ENCODE data around the gene MLF2.

Gene MLF2

GRCh38 chr12:6772726-6773589, 20.0 kb upstream of the MLF2 start:
- no peak for TF ChIP-seq GATA1 (IDR thresholded peaks at IDR 0.05; ENCODE audit: low read depth, low read length)
- no peak for TF ChIP-seq POLR2A (IDR thresholded peaks at IDR 0.05; ENCODE audit: low read length)
- DNase-seq: no peak

- DNase-seq: no peak
- TF ChIP-seq POLR2A (IDR thresholded peaks at IDR 0.05; ENCODE audit: low read length) (no peak), GATA1 (IDR thresholded peaks at IDR 0.05; ENCODE audit: low read depth, low read length) (no peak)
These were observed 19.4 kb upstream of the MLF2 start, which contains the start of gene LAG3 for GRCh38 chr12:6772331-6772695. Gene LAG3, plus strand, starts transcription at chr12:6772520. Its CDS starts 333 bp downstream, at chr12:6772853.

- DNase-seq: no peak
These were observed 18.8 kb upstream of the MLF2 start for GRCh38 chr12:6771509-6772330.

GRCh38 chr12:6771091-6771495, 18.2 kb upstream of the MLF2 start:
- no peak for DNase-seq
- TF ChIP-seq GATA1 (IDR thresholded peaks at IDR 0.05; ENCODE audit: low read depth, low read length): no peak
- no peak for TF ChIP-seq POLR2A (IDR thresholded peaks at IDR 0.05; ENCODE audit: low read length)

More at GRCh38 chr12:6771509-6772330, 18.8 kb upstream of the MLF2 start:
- no peak for TF ChIP-seq POLR2A (IDR thresholded peaks at IDR 0.05; ENCODE audit: low read length)

GRCh38 chr12:6770600-6770999, 17.7 kb upstream of the MLF2 start:
- no peak for DNase-seq
- no peak for TF ChIP-seq POLR2A (IDR thresholded peaks at IDR 0.05; ENCODE audit: low read length)
- no peak for TF ChIP-seq GATA1 (IDR thresholded peaks at IDR 0.05; ENCODE audit: low read depth, low read length)

GRCh38 chr12:6770094-6770493, 17.2 kb upstream of the MLF2 start:
- no peak for DNase-seq
- TF ChIP-seq GATA1 (IDR thresholded peaks at IDR 0.05; ENCODE audit: low read depth, low read length): no peak
- TF ChIP-seq POLR2A (IDR thresholded peaks at IDR 0.05; ENCODE audit: low read length): no peak

- TF ChIP-seq POLR2A (IDR thresholded peaks at IDR 0.05; ENCODE audit: low read length) (no peak), GATA1 (IDR thresholded peaks at IDR 0.05; ENCODE audit: low read depth, low read length) (no peak)
- peak in 1 of 2 experiments; percentile 46 for DNase-seq
These were observed 16.7 kb upstream of the MLF2 start for GRCh38 chr12:6769666-6770065.

GRCh38 chr12:6768990-6769389, 16.0 kb upstream of the MLF2 start:
- no peak for TF ChIP-seq GATA1 (IDR thresholded peaks at IDR 0.05; ENCODE audit: low read depth, low read length)
- no peak for TF ChIP-seq POLR2A (IDR thresholded peaks at IDR 0.05; ENCODE audit: low read length)
- peak; percentile 32 to 48 for DNase-seq

- no peak for TF ChIP-seq POLR2A (IDR thresholded peaks at IDR 0.05; ENCODE audit: low read length)
- no peak for TF ChIP-seq GATA1 (IDR thresholded peaks at IDR 0.05; ENCODE audit: low read depth, low read length)
- DNase-seq: no peak
These were observed 15.5 kb upstream of the MLF2 start for GRCh38 chr12:6768437-6768914.

GRCh38 chr12:6767353-6768319, 14.7 kb upstream of the MLF2 start:
- DNase-seq: peak in 1 of 2 experiments; percentile 83

GRCh38 chr12:6766651-6767349, 13.9 kb upstream of the MLF2 start:
- no peak for TF ChIP-seq GATA1 (IDR thresholded peaks at IDR 0.05; ENCODE audit: low read depth, low read length)
- no peak for TF ChIP-seq POLR2A (IDR thresholded peaks at IDR 0.05; ENCODE audit: low read length)
- DNase-seq: peak; percentile 71 to 86

More at GRCh38 chr12:6767353-6768319, 14.7 kb upstream of the MLF2 start:
- TF ChIP-seq GATA1 (IDR thresholded peaks at IDR 0.05; ENCODE audit: low read depth, low read length) (no peak), POLR2A (IDR thresholded peaks at IDR 0.05; ENCODE audit: low read length) (no peak)

Measured in erythroblast (primary cell).